CD4-positive, alpha-beta memory T cell (primary cell): Measurements from ENCODE around the gene GMDS. TPM values are rescaled to one million over a fixed set of nuclear protein-coding genes. Genes with fewer than 3 reads are reported as not detected.

Experiments used
- CTCF ChIA-PET: fragments of 350-600 bp; sonication (Branson Sonifier 250); formaldehyde crosslinking; loops from one replicate; lab custom pipeline; 2021; ENCODE audit warnings: inconsistent platforms; ENCODE audit not compliant: partially characterized antibody; lab: Charles Lee
- POLR2A ChIA-PET: fragments of 350-600 bp; sonication (Branson Sonifier 250); formaldehyde crosslinking; loops from one replicate; lab custom pipeline; 2021; ENCODE audit not compliant: partially characterized antibody; lab: Charles Lee
- DNase-seq, 5 donors: peaks; one replicate each; pipeline versions ENCODE4 v3.0.0 to v3.0.0-alpha.2; 2020 to 2022; ENCODE audit warnings: mixed read lengths in 1 of 5
- H3K27ac ChIP-seq: one replicate; pipeline ENCODE4 v1.7.0; 2013; ENCODE audit warnings: low read depth, low read length
- H3K27me3 ChIP-seq: 2 replicates; pipeline ENCODE4 v1.7.0; 2013; ENCODE audit warnings: mild to moderate bottlenecking, low read length, moderate library complexity; ENCODE audit not compliant: insufficient read depth
- H3K36me3 ChIP-seq: 2 replicates; pipeline ENCODE4 v1.7.0; 2013; ENCODE audit warnings: mild to moderate bottlenecking, low read length, moderate library complexity; ENCODE audit not compliant: insufficient read depth
- H3K4me1 ChIP-seq: 2 replicates; pipeline ENCODE4 v1.7.0; 2013; ENCODE audit warnings: mild to moderate bottlenecking, low read length, moderate library complexity; ENCODE audit not compliant: insufficient read depth
- H3K4me3 ChIP-seq, 2 donors: one replicate each; pipeline ENCODE4 v1.7.0; 2013; ENCODE audit warnings: low read length in 2 of 2, mild to moderate bottlenecking in 1 of 2
- H3K9me3 ChIP-seq, 2 donors: one replicate each; pipeline ENCODE4 v1.7.0; 2013; ENCODE audit warnings: low read length in 2 of 2, control low read depth in 1 of 2; ENCODE audit not compliant: control insufficient read depth in 1 of 2
- H3K27ac Mint-ChIP-seq, 7 donors: one replicate each; pipeline ENCODE4 v1.8.0; 2020 to 2021; ENCODE audit warnings: mixed read lengths in 7 of 7, mild to moderate bottlenecking in 6 of 7, inconsistent platforms in 3 of 7, moderate library complexity in 3 of 7
- H3K27me3 Mint-ChIP-seq, 2 donors: one replicate each; pipeline ENCODE4 v1.8.0; 2020 to 2021; ENCODE audit warnings: mixed read lengths in 2 of 2
- H3K36me3 Mint-ChIP-seq, 2 donors: one replicate each; pipeline ENCODE4 v1.8.0; 2020 to 2021; ENCODE audit warnings: mixed read lengths in 2 of 2, inconsistent platforms in 1 of 2, mild to moderate bottlenecking in 1 of 2
- H3K4me1 Mint-ChIP-seq, 4 donors: one replicate each; pipeline ENCODE4 v1.8.0; 2020 to 2021; ENCODE audit warnings: mixed read lengths in 4 of 4, mild to moderate bottlenecking in 1 of 4
- H3K4me3 Mint-ChIP-seq, 8 donors: one replicate each; pipeline ENCODE4 v1.8.0; 2020 to 2021; ENCODE audit warnings: mixed read lengths in 8 of 8, mild to moderate bottlenecking in 7 of 8, moderate library complexity in 6 of 8, inconsistent platforms in 3 of 8
- H3K9me3 Mint-ChIP-seq, 8 donors: one replicate each; pipeline ENCODE4 v1.8.0; 2020 to 2021; ENCODE audit warnings: mixed read lengths in 8 of 8, mild to moderate bottlenecking in 5 of 8, inconsistent platforms in 3 of 8, moderate library complexity in 1 of 8
- intact Hi-C: fragments of 100-400 bp; cut with micrococcal nuclease; formaldehyde crosslinking; loops from one replicate; pipeline ENCODE4 v1.15.1; 2023
- polyA plus RNA-seq, 2 donors: library from polyadenylated mRNA; unstranded; fragments of 300-500 nt; fragmentation: Illumina TruSeq; gene quantifications; one replicate each; pipeline ENCODE4 v1.2.3, GENCODE V29; 2021
- total RNA-seq, 2 experiments: library from RNA; stranded (reverse); gene quantifications; one replicate each; pipeline ENCODE4 v1.2.3, GENCODE V29; 2021

GMDS gene
- total and polyA plus RNA-seq, 4 experiments from 2014 or later, result 12.1 to 24.0 (median 15.2) TPM

GRCh38 chr6:1901556-1901955 is 343.8 kb downstream of the GMDS start:
- Mint-ChIP-seq H3K27ac (no peak overlapping the region), H3K4me1 (no peaks in the 10 kb centered on the region), H3K36me3 (peaks cover 2 to 10% of the 10 kb centered on the region in 2 donors), H3K9me3 (no peaks in the 10 kb centered on the region), H3K27me3 (no peaks in the 10 kb centered on the region), H3K4me3 (no peak overlapping the region)
- intact Hi-C loops, result no loop called here
- no peak overlapping the region for H3K27ac ChIP-seq
- H3K4me1 ChIP-seq, result no peaks in the 10 kb centered on the region
- no peaks in the 10 kb centered on the region for H3K9me3 ChIP-seq
- H3K4me3 ChIP-seq, result no peak overlapping the region
- ChIA-PET POLR2A (no interaction called here), CTCF (no interaction called here)
- no peaks in the 10 kb centered on the region for H3K36me3 ChIP-seq
- no peaks in the 10 kb centered on the region for H3K27me3 ChIP-seq
- DNase-seq, result no peak

- Histone ChIP-seq H3K27me3 (no peaks in the 10 kb centered on the region), H3K4me3 (no peak overlapping the region), H3K27ac (no peak overlapping the region), H3K9me3 (no peaks in the 10 kb centered on the region), H3K4me1 (no peaks in the 10 kb centered on the region), H3K36me3 (no peaks in the 10 kb centered on the region)
- Mint-ChIP-seq H3K27me3 (no peaks in the 10 kb centered on the region), H3K4me3 (no peak overlapping the region), H3K9me3 (no peaks in the 10 kb centered on the region), H3K36me3 (peaks cover 0 to 17% of the 10 kb centered on the region in 2 donors), H3K4me1 (no peaks in the 10 kb centered on the region), H3K27ac (no peak overlapping the region)
- ChIA-PET CTCF (no interaction called here), POLR2A (no interaction called here)
- intact Hi-C loops, result no loop called here
- no peak for DNase-seq
Observed at GRCh38 chr6:1896897-1897296, 348.5 kb downstream of the GMDS start.

- H3K27ac ChIP-seq, result no peak overlapping the region
- POLR2A ChIA-PET, result no interaction called here
- no peak overlapping the region for H3K27ac Mint-ChIP-seq
- H3K4me3 Mint-ChIP-seq, result no peak overlapping the region
- no peaks in the 10 kb centered on the region for H3K27me3 ChIP-seq
- no peak for DNase-seq
- H3K4me3 ChIP-seq, result no peak overlapping the region
- H3K27me3 Mint-ChIP-seq, result no peaks in the 10 kb centered on the region
- no peaks in the 10 kb centered on the region for H3K9me3 Mint-ChIP-seq
- intact Hi-C loops, result no loop called here
- H3K9me3 ChIP-seq, result no peaks in the 10 kb centered on the region
- peaks cover 0 to 2% (median 0%) of the 10 kb centered on the region in 4 donors for H3K4me1 Mint-ChIP-seq
- CTCF ChIA-PET, result no interaction called here
- no peaks in the 10 kb centered on the region for H3K4me1 ChIP-seq
- no peaks in the 10 kb centered on the region for H3K36me3 ChIP-seq
- H3K36me3 Mint-ChIP-seq, result peaks cover 0 to 17% of the 10 kb centered on the region in 2 donors
Observed at GRCh38 chr6:1895721-1896120, 349.7 kb downstream of the GMDS start.

GRCh38 chr6:1894954-1895353 is 350.5 kb downstream of the GMDS start:
- Histone ChIP-seq H3K27me3 (no peaks in the 10 kb centered on the region), H3K27ac (no peak overlapping the region), H3K36me3 (no peaks in the 10 kb centered on the region), H3K9me3 (no peaks in the 10 kb centered on the region), H3K4me1 (no peaks in the 10 kb centered on the region), H3K4me3 (no peak overlapping the region)
- Mint-ChIP-seq H3K9me3 (peaks cover 0 to 2% (median 0%) of the 10 kb centered on the region in 8 donors), H3K27ac (no peak overlapping the region), H3K4me1 (peaks cover 0 to 2% (median 0%) of the 10 kb centered on the region in 4 donors), H3K4me3 (no peak overlapping the region), H3K27me3 (no peaks in the 10 kb centered on the region), H3K36me3 (peaks cover 0 to 20% of the 10 kb centered on the region in 2 donors)
- no peak for DNase-seq
- intact Hi-C loops, result no loop called here
- CTCF ChIA-PET, result no interaction called here
- POLR2A ChIA-PET, result no interaction called here

- ChIA-PET CTCF (interaction anchor here (1.2 kb wide), 2 partner anchors 9 to 306 kb away, joined by 3 read pairs; no protein-coding TSS in a partner anchor), POLR2A (no interaction called here)
- Mint-ChIP-seq H3K4me1 (peaks cover 0 to 2% (median 0%) of the 10 kb centered on the region in 4 donors), H3K9me3 (peaks cover 0 to 2% (median 0%) of the 10 kb centered on the region in 8 donors), H3K27ac (no peak overlapping the region), H3K4me3 (no peak overlapping the region), H3K27me3 (no peaks in the 10 kb centered on the region), H3K36me3 (peaks cover 0 to 23% of the 10 kb centered on the region in 2 donors)
- DNase-seq, result no peak
- H3K4me3 ChIP-seq, result no peak overlapping the region
- no peaks in the 10 kb centered on the region for H3K36me3 ChIP-seq
- H3K9me3 ChIP-seq, result no peaks in the 10 kb centered on the region
- H3K27ac ChIP-seq, result no peak overlapping the region
- no peaks in the 10 kb centered on the region for H3K27me3 ChIP-seq
- intact Hi-C loops, result no loop called here
- no peaks in the 10 kb centered on the region for H3K4me1 ChIP-seq
Observed at GRCh38 chr6:1893470-1894130, 351.8 kb downstream of the GMDS start.

GRCh38 chr6:1892716-1893115 is 352.7 kb downstream of the GMDS start:
- intact Hi-C loops, result no loop called here
- peaks cover 0 to 23% of the 10 kb centered on the region in 2 donors for H3K36me3 Mint-ChIP-seq
- H3K4me3 ChIP-seq, result no peak overlapping the region
- DNase-seq, result no peak
- H3K4me3 Mint-ChIP-seq, result no peak overlapping the region
- POLR2A ChIA-PET, result no interaction called here
- H3K27ac ChIP-seq, result no peak overlapping the region
- H3K27me3 ChIP-seq, result no peaks in the 10 kb centered on the region
- H3K27me3 Mint-ChIP-seq, result no peaks in the 10 kb centered on the region
- H3K9me3 ChIP-seq, result no peaks in the 10 kb centered on the region
- CTCF ChIA-PET, result interaction anchor here (1.2 kb wide), 2 partner anchors 10 to 307 kb away, joined by 3 read pairs; no protein-coding TSS in a partner anchor
- no peaks in the 10 kb centered on the region for H3K36me3 ChIP-seq
- H3K9me3 Mint-ChIP-seq, result peaks cover 0 to 2% (median 0%) of the 10 kb centered on the region in 8 donors
- H3K4me1 ChIP-seq, result no peaks in the 10 kb centered on the region
- peaks cover 0 to 2% (median 0%) of the 10 kb centered on the region in 4 donors for H3K4me1 Mint-ChIP-seq
- no peak overlapping the region for H3K27ac Mint-ChIP-seq

- H3K9me3 Mint-ChIP-seq, result peaks cover 0 to 2% (median 0%) of the 10 kb centered on the region in 8 donors
- H3K4me1 ChIP-seq, result no peaks in the 10 kb centered on the region
- no peak overlapping the region for H3K4me3 Mint-ChIP-seq
- H3K27ac ChIP-seq, result no peak overlapping the region
- H3K36me3 Mint-ChIP-seq, result peaks cover 0 to 16% of the 10 kb centered on the region in 2 donors
- intact Hi-C loops, result no loop called here
- ChIA-PET POLR2A (no interaction called here), CTCF (no interaction called here)
- H3K36me3 ChIP-seq, result no peaks in the 10 kb centered on the region
- DNase-seq, result no peak
- no peaks in the 10 kb centered on the region for H3K27me3 ChIP-seq
- peaks cover 0 to 2% (median 0%) of the 10 kb centered on the region in 4 donors for H3K4me1 Mint-ChIP-seq
- no peak overlapping the region for H3K27ac Mint-ChIP-seq
- H3K27me3 Mint-ChIP-seq, result no peaks in the 10 kb centered on the region
- H3K9me3 ChIP-seq, result no peaks in the 10 kb centered on the region
- H3K4me3 ChIP-seq, result no peak overlapping the region
Observed at GRCh38 chr6:1890987-1891386, 354.4 kb downstream of the GMDS start.
